Left ventricle myocardium inferior (tissue), 1 donor: ENCODE measurements around the gene RBM47. TPM values are rescaled to one million over a fixed set of nuclear protein-coding genes. Genes with fewer than 3 reads are reported as not detected.
"Not testable (repeated sequence)": the region's sequence is repeated elsewhere in the genome, so short reads cannot be mapped to it uniquely, and the experiment has no call there.

Source experiments
- DNase-seq: peaks from one replicate; pipeline ENCODE4 v3.0.0-alpha.2; 2020
- H3K27ac ChIP-seq: fragments of 200-600 bp; replicated peaks from 2 replicates; pipeline ENCODE4 v1.8.0; 2021
- H3K27me3 ChIP-seq: fragments of 200-600 bp; 2 replicates; pipeline ENCODE4 v1.8.0; 2021; ENCODE audit warnings: low read depth
- H3K36me3 ChIP-seq: fragments of 200-600 bp; 2 replicates; pipeline ENCODE4 v1.8.0; 2021
- H3K4me1 ChIP-seq: fragments of 200-600 bp; 2 replicates; pipeline ENCODE4 v1.8.0; 2021
- H3K4me3 ChIP-seq: fragments of 200-600 bp; 2 replicates; pipeline ENCODE4 v1.8.0; 2021; ENCODE audit warnings: mild to moderate bottlenecking, moderate library complexity
- H3K9me3 ChIP-seq: fragments of 200-600 bp; replicated peaks from 2 replicates; pipeline ENCODE4 v1.8.0; 2021
- intact Hi-C: fragments of 100-400 bp; cut with micrococcal nuclease; formaldehyde crosslinking; loops from one replicate; pipeline ENCODE4 v1.11.0; 2022
- total RNA-seq: library from RNA; stranded (reverse); fragmentation: NEBNext Ultra II Directional; extraction: Animal tissue kit (Norgen Biotek cat#: 25700); gene quantifications from one replicate; pipeline ENCODE4 v1.2.1, GENCODE V29; 2021
- TF ChIP-seq, protein P1 (sequence below): fragments of 200-600 bp; IDR thresholded peaks from 2 replicates; pipeline ENCODE4 v1.8.0; 2021; ENCODE audit warnings: antibody characterized with exemption, mild to moderate bottlenecking, borderline replicate concordance
- donor health status: DM: no; HTN: yes; CAD: no; lungs with severe emphysema.

The RBM47 gene
- total RNA-seq, 1 donor from 2014 or later = 2.7 TPM

DNA sequence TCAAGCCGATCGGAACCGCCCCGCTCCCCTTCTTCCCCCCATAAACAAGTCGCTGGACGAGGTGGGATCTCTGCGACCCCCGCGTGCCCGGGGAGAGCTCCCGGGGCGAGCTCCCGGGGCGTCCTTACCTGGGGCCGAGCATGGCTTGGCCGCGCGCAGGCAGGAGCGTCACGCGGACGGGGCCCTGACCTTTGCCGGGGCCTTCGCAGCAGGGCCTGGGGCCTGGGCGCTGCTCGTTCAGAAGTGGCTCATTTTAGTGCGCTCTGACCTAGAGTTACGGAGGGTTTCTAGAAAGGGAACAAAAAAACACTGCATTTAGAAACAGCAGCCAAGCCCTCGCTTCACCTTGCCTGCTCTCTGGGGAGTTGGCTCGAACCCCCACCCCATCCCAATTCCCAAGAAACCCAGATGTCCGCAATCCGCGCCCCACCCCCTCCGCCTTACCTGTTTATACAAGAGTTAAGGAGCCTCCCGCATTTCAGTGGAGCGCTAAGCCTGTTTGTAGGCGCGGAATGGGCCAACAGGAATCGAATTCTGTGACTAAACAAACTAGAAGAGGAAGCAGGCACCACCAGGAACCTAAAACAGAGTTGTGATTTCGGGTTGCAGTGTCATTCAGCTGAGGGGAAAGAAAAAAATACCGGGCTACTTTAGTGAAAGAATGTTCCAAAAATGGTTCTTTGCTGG is 814 bp upstream of the RBM47 start:
- H3K27ac ChIP-seq = peak overlapping the region; percentile 58

DNA sequence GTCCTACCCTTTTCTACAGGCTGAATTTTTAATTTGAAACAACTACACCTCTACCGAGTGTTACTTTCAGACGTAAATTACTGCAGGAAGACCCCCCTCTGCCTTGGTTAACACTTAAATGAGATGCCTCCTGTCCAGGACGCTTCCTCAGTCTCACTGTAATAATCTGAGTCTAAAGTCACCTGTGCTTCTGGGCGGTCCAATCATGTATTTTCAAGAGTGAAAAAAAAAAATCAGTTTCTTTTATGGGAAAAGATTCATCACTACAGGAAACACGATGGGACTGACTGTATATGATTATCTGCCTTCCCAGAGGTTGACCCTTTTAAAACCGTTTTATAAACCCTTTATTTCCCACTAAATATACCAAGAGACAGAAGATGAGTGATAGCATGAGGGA is 776 bp downstream of the RBM47 start:
- H3K27ac ChIP-seq = no peak overlapping the region
- TF ChIP-seq, protein P1, sequence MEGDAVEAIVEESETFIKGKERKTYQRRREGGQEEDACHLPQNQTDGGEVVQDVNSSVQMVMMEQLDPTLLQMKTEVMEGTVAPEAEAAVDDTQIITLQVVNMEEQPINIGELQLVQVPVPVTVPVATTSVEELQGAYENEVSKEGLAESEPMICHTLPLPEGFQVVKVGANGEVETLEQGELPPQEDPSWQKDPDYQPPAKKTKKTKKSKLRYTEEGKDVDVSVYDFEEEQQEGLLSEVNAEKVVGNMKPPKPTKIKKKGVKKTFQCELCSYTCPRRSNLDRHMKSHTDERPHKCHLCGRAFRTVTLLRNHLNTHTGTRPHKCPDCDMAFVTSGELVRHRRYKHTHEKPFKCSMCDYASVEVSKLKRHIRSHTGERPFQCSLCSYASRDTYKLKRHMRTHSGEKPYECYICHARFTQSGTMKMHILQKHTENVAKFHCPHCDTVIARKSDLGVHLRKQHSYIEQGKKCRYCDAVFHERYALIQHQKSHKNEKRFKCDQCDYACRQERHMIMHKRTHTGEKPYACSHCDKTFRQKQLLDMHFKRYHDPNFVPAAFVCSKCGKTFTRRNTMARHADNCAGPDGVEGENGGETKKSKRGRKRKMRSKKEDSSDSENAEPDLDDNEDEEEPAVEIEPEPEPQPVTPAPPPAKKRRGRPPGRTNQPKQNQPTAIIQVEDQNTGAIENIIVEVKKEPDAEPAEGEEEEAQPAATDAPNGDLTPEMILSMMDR = no peak
- intact Hi-C loops = no loop called here

More for the DNA sequence above, 814 bp upstream of the RBM47 start:
- Histone ChIP-seq H3K27me3 (peaks cover 48% of the 10 kb centered on the region), H3K4me3 (peak overlapping the region; percentile 65), H3K4me1 (peaks cover 12% of the 10 kb centered on the region), H3K36me3 (no peaks in the 10 kb centered on the region), H3K9me3 (no peaks in the 10 kb centered on the region)
- intact Hi-C loops = no loop called here
- TF ChIP-seq, protein P1 = no peak
- DNase-seq = peak; percentile 18

DNA sequence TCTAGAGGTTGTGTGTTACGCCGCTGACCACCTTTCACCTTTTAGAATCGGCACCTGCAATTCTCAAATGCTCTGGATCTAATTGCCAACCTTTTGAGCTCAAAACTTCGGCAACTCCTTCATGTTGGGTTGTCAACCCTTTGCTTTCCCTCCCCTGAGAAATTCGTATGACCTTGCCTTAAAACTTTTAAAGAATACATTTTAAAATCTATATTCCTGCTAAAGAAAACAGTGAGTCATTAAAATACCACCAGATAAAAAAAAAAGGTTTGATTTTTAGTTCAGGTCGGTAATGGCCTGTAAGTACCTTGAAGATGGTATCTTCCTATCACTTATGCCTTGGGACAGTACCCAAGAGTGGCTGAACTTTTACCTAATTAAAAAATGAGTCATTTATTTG is 1.3 kb downstream of the RBM47 start:
- DNase-seq, H3K36me3 ChIP-seq, H3K27ac ChIP-seq, intact Hi-C loops, H3K9me3 ChIP-seq: not testable (repeated sequence)
- H3K27me3 ChIP-seq = peaks cover 68% of the 10 kb centered on the region
- peaks cover 12% of the 10 kb centered on the region for H3K4me1 ChIP-seq
- H3K4me3 ChIP-seq = peak overlapping the region; percentile 12

More for the DNA sequence above, 776 bp downstream of the RBM47 start:
- H3K4me3 ChIP-seq = peak overlapping the region; percentile 65
- no peak for DNase-seq
- H3K27me3 ChIP-seq = peaks cover 63% of the 10 kb centered on the region
- no peaks in the 10 kb centered on the region for H3K9me3 ChIP-seq
- H3K36me3 ChIP-seq = no peaks in the 10 kb centered on the region
- H3K4me1 ChIP-seq = peaks cover 12% of the 10 kb centered on the region

DNA sequence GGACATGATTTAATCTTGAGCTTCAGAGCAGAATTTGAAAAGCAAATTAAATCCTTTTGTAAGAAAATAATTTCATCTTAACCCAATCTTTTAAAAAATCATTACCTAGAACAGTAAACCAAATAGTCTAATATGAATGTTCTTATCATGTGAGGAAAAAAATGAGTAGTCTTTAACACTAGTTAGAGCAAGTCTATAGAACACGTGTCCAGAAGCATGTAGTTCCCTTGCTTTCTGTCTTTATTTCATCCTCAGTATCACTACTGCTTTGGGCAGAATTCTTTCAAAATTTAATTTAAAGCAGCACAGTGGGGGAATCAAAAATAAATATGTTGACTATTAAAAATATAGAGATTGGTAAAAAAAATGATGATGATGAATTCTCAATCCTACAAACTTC is 2.1 kb downstream of the RBM47 start:
- no peak for DNase-seq
- H3K27me3 ChIP-seq = peaks cover 76% of the 10 kb centered on the region
- peaks cover 12% of the 10 kb centered on the region for H3K4me1 ChIP-seq
- intact Hi-C loops = no loop called here
- TF ChIP-seq, protein P1 = no peak
- no peaks in the 10 kb centered on the region for H3K9me3 ChIP-seq
- H3K27ac ChIP-seq = no peak overlapping the region
- H3K36me3 ChIP-seq = no peaks in the 10 kb centered on the region
- peak overlapping the region; percentile 12 for H3K4me3 ChIP-seq

DNA sequence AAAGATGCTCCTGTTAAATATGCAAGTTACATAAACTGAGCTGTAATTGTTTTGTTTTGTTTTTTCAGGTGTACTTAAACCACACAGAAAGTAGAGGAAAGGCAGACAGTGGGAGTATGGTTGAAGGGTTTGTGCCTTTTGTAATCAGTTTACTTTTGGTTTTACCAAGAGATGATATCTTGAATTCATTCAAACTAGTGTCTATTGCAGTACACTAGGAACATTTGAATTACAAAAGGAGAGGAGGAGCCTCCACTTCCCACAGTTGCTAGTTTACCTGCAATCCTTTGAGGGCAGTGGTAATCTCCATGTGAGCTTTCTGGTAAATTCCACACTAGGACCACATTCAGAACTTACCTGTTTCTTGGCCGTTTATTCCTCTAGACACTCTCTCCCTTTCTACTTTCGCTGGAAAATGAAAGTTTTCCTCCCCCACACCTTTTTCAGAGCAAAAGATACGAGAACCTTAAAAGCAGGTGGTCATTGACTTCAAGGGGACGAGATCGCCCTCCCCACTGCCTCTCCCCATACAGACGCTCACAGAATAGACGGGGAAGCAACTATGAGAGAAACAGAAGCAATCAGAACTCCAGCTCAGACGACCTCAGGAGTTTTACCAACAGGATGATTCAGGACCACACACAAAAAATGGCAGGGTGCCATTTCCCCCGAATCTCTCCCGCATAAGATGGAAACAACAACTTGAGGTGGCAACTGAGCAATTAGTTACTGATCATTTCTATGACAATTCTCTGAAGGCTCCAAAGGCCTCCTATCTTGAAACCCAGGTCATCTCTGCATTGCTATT is 3.3 kb downstream of the RBM47 start:
- H3K27ac ChIP-seq = no peak overlapping the region

More for the DNA sequence above, 3.3 kb downstream of the RBM47 start:
- intact Hi-C loops = no loop called here
- TF ChIP-seq, protein P1 = no peak
- Histone ChIP-seq H3K36me3 (no peaks in the 10 kb centered on the region), H3K4me3 (peak overlapping the region; percentile 12), H3K4me1 (peaks cover 12% of the 10 kb centered on the region), H3K9me3 (no peaks in the 10 kb centered on the region), H3K27me3 (peaks cover 87% of the 10 kb centered on the region)
- DNase-seq = no peak
